Bronchial epithelial cell (primary cell): Measurements from ENCODE around the gene GRK7. TPM values are rescaled to one million over a fixed set of nuclear protein-coding genes. Genes with fewer than 3 reads are reported as not detected.

Experiments used
- DNase-seq: peaks from one replicate; pipeline ENCODE4 v3.0.0-alpha.2; 2010; ENCODE audit warnings: low read depth
- FAIRE-seq: peaks from 2 replicates; lab custom pipeline; 2011; peaks lifted over from hg19 to GRCh38; lab: Jason Lieb, UNC
- H3K27me3 ChIP-seq: 2 replicates; pipeline ENCODE4 v1.5.1; 2011; ENCODE audit warnings: low read length; ENCODE audit not compliant: control insufficient read depth, insufficient read depth
- H3K36me3 ChIP-seq: 2 replicates; pipeline ENCODE4 v1.5.1; 2011; ENCODE audit warnings: low read length; ENCODE audit not compliant: control insufficient read depth, insufficient read depth
- H3K4me3 ChIP-seq: 2 replicates; pipeline ENCODE4 v1.5.1; 2011; ENCODE audit warnings: mild to moderate bottlenecking, low read depth, low read length, control low read depth
- total RNA-seq: library from RNA; depleted of rRNA; stranded (reverse); fragments of >200 nt; gene quantifications from 2 replicates; pipeline ENCODE4 v1.2.1, GENCODE V29; 2014
- TF ChIP-seq, protein P1 (sequence below): IDR thresholded peaks from 2 replicates; pipeline ENCODE4 v1.5.1; 2011; ENCODE audit warnings: mild to moderate bottlenecking, moderate library complexity, low read length, control low read depth, inconsistent platforms; ENCODE audit not compliant: insufficient read depth, severe bottlenecking

GRK7 gene, protein sequence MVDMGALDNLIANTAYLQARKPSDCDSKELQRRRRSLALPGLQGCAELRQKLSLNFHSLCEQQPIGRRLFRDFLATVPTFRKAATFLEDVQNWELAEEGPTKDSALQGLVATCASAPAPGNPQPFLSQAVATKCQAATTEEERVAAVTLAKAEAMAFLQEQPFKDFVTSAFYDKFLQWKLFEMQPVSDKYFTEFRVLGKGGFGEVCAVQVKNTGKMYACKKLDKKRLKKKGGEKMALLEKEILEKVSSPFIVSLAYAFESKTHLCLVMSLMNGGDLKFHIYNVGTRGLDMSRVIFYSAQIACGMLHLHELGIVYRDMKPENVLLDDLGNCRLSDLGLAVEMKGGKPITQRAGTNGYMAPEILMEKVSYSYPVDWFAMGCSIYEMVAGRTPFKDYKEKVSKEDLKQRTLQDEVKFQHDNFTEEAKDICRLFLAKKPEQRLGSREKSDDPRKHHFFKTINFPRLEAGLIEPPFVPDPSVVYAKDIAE (N-terminal part only)
- total RNA-seq = 0.13 TPM in 1 of 2 replicates, not detected in the other

DNA sequence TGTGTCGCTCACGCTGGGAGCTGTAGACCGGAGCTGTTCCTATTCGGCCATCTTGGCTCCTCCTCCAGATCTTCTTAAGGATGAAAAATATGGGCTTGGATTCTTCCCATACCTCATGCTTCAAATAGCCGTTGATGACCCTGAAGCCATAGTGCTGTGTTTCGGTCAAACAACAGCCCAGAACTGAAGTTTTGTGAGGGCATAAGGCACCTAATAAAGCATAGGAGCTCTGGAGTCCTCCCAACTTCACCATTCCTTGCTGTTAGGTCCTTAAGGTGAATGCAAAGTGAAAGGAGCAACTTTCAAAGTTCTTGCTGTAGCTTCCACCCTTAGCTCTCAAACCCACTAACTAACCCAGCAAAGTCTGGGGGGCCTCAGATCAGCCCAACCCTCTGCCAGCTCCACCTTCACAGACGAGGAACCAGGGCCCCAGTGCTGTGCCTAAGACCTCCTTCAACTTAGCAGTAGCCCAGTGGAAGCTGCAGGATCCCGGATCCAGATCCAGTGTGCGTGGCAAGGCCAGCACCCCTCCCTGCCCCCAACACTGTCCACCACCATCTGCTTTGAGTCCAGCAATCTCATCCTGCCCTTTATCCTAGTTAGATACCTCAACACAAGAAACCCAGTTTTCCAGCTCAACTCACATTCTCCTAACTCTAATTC is at the start of gene GRK7:
GRK7 (plus strand) TSS at position 321 of the 663 bp plus-strand sequence. CDS start 14,877 bp downstream, outside the sequence.
- H3K36me3 ChIP-seq = no peaks in the 10 kb centered on the region

DNA sequence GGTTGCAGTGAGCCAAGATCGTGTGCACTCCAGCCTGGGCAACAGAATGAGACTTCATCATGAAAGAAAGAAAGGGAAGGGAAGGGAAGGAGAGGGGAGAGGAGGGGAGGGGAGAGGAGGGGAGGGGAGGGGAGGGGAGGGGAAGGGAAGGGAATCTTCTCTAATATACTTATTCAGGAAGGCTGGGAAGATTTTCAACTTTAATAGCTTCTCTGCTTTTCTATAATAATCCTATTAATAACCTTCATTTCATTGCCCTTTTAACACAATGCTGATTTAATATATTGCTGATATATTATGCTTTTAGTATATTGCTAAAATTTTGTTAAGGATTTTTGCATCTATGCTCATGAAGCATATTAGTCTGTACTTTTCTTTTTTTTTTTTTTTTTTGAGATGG is 48.5 kb upstream of the GRK7 start:
- DNase-seq (no peak), FAIRE-seq (no peak)
- TF ChIP-seq, protein P1, sequence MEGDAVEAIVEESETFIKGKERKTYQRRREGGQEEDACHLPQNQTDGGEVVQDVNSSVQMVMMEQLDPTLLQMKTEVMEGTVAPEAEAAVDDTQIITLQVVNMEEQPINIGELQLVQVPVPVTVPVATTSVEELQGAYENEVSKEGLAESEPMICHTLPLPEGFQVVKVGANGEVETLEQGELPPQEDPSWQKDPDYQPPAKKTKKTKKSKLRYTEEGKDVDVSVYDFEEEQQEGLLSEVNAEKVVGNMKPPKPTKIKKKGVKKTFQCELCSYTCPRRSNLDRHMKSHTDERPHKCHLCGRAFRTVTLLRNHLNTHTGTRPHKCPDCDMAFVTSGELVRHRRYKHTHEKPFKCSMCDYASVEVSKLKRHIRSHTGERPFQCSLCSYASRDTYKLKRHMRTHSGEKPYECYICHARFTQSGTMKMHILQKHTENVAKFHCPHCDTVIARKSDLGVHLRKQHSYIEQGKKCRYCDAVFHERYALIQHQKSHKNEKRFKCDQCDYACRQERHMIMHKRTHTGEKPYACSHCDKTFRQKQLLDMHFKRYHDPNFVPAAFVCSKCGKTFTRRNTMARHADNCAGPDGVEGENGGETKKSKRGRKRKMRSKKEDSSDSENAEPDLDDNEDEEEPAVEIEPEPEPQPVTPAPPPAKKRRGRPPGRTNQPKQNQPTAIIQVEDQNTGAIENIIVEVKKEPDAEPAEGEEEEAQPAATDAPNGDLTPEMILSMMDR = no peak
- no peaks in the 10 kb centered on the region for H3K36me3 ChIP-seq
- H3K27me3 ChIP-seq = no peaks in the 10 kb centered on the region
- H3K4me3 ChIP-seq = no peak overlapping the region

More for the DNA sequence above, at the start of gene GRK7:
- TF ChIP-seq, protein P1 = no peak
- no peaks in the 10 kb centered on the region for H3K27me3 ChIP-seq
- DNase-seq (no peak), FAIRE-seq (no peak)
- H3K4me3 ChIP-seq = no peak within 1 kb of the TSS

DNA sequence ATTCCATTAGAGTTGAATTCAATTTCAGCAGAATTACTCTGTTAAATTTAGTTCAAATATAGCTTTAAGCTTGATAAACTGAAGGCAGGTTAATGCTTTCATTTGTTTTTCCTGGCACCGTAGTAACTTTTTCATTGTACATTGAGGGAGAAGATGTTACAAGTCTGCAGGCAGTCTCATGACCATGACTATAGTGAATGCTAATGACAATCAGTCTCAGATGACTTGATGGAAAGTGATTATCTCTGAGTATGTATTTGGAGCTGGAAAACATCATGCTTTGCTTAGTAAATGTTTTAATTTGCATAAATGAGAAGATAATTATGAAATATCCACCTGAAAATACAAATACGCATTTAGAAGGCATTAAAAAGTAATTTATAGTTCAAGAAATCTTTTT is 41.1 kb upstream of the GRK7 start:
- FAIRE-seq (no peak), DNase-seq (no peak)
- TF ChIP-seq, protein P1 = no peak
- Histone ChIP-seq H3K36me3 (no peaks in the 10 kb centered on the region), H3K27me3 (no peaks in the 10 kb centered on the region), H3K4me3 (no peak overlapping the region)

DNA sequence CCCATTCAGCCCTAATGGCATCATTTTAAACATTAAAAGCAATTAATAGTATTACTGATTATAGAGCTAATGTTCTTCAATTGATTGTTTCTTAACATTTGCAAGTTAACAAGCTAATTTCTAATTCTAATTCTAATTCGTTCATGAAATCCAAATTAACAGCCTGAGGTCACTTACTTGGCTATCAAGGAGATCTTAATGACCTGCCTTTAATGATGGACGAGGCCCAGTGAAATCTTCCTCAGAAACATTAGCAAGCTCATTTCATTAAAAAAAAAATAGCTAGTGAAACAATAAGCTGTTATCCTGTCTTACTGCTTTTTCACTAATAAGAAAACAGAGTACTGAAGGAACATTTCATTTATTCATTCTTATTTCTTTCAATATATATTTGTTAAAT is 40.6 kb upstream of the GRK7 start:
- Histone ChIP-seq H3K36me3 (no peaks in the 10 kb centered on the region), H3K4me3 (no peak overlapping the region), H3K27me3 (no peaks in the 10 kb centered on the region)
- no peak for DNase-seq
- TF ChIP-seq, protein P1 = no peak
- FAIRE-seq = no peak

DNA sequence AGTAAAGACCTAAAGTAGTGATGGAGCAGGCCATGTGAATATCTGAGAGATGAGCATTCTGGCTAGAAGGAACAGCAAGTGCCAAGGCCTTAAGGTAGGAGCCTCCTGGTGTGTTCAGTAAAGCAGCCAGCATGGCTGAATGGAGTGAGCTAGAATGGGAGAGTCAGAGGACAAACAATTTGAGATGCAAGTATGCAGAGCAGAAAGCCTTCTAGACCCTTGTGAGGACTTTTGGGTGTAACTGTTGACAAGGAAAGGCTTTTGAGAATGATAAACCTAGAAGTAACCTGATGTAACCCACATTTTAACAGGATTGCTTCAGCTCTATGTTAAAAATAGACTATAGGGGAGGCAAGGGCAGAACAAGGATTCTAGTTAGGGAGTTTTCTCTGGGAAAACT is 40.0 kb upstream of the GRK7 start:
- Histone ChIP-seq H3K27me3 (no peaks in the 10 kb centered on the region), H3K4me3 (no peak overlapping the region), H3K36me3 (no peaks in the 10 kb centered on the region)
- TF ChIP-seq, protein P1 = no peak
- FAIRE-seq (no peak), DNase-seq (no peak)
